Measurements from ENCODE around the gene SEMA5A.

- TF ChIP-seq, protein P1, sequence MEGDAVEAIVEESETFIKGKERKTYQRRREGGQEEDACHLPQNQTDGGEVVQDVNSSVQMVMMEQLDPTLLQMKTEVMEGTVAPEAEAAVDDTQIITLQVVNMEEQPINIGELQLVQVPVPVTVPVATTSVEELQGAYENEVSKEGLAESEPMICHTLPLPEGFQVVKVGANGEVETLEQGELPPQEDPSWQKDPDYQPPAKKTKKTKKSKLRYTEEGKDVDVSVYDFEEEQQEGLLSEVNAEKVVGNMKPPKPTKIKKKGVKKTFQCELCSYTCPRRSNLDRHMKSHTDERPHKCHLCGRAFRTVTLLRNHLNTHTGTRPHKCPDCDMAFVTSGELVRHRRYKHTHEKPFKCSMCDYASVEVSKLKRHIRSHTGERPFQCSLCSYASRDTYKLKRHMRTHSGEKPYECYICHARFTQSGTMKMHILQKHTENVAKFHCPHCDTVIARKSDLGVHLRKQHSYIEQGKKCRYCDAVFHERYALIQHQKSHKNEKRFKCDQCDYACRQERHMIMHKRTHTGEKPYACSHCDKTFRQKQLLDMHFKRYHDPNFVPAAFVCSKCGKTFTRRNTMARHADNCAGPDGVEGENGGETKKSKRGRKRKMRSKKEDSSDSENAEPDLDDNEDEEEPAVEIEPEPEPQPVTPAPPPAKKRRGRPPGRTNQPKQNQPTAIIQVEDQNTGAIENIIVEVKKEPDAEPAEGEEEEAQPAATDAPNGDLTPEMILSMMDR (IDR thresholded peaks at IDR 0.05; ENCODE audit: insufficient read depth, low read length): no peak
- TF ChIP-seq POLR2AphosphoS5 (IDR thresholded peaks at IDR 0.05; ENCODE audit: low read depth) (no peak), REST (IDR thresholded peaks at IDR 0.05; ENCODE audit: insufficient replicate concordance, low read depth) (no peak), GABPA (IDR thresholded peaks at IDR 0.05; ENCODE audit: low read depth) (no peak)
Observed at GRCh38 chr5:9547122-9547947, 1.5 kb upstream of the SEMA5A start.
